Caco-2 (cell line): ENCODE data around the gene CD40LG. TPM values are rescaled to one million over a fixed set of nuclear protein-coding genes. Genes with fewer than 3 reads are reported as not detected.

ENCODE experiments used
- BruUV-seq: library from RNA; stranded (reverse); fragments of 400-500 nt; replicated peaks from 2 replicates; lab custom pipeline; 2021; lab: Mats Ljungman, UMichigan
- CTCF ChIA-PET: fragments of 300-600 bp; sonication (Branson Sonifier 250); formaldehyde crosslinking; loops from one replicate; lab custom pipeline; 2022; ENCODE audit warnings: antibody characterized with exemption; lab: Charles Lee
- POLR2A ChIA-PET: fragments of 300-600 bp; sonication (Branson Sonifier 250); formaldehyde crosslinking; loops from one replicate; lab custom pipeline; 2022; ENCODE audit warnings: antibody characterized with exemption; lab: Charles Lee
- DNase-seq, 2 experiments: peaks; one replicate each; pipeline versions ENCODE4 v3.0.0 to v3.0.0-alpha.2; 2020 to 2022
- H3K27me3 ChIP-seq: replicated peaks from 2 replicates; pipeline ENCODE4 v1.6.0; 2011; ENCODE audit warnings: low read length; ENCODE audit not compliant: control insufficient read depth, insufficient read depth
- H3K36me3 ChIP-seq: 2 replicates; pipeline ENCODE4 v1.5.1; 2011; ENCODE audit warnings: low read length; ENCODE audit not compliant: control insufficient read depth, insufficient read depth
- H3K4me1 ChIP-seq: fragments of 250-450 bp; sonication (Bioruptor Pico); 2 replicates; pipeline ENCODE4 v1.5.1; 2020; ENCODE audit warnings: mild to moderate bottlenecking
- H3K4me3 ChIP-seq: 2 replicates; pipeline ENCODE4 v1.5.1; 2011; ENCODE audit warnings: low read depth, mild to moderate bottlenecking, control low read depth, low read length
- H3K9me3 ChIP-seq: fragments of 250-450 bp; sonication (Bioruptor Pico); 2 replicates; pipeline ENCODE4 v1.5.1; 2020; ENCODE audit warnings: mild to moderate bottlenecking, moderate library complexity
- H3K27ac Mint-ChIP-seq: one replicate; pipeline ENCODE4 v1.8.0; 2022; ENCODE audit warnings: mixed read lengths; ENCODE audit not compliant: unreplicated experiment
- H3K27me3 Mint-ChIP-seq: one replicate; pipeline ENCODE4 v1.8.0; 2022; ENCODE audit warnings: mixed read lengths; ENCODE audit not compliant: insufficient read depth, unreplicated experiment
- H3K36me3 Mint-ChIP-seq: one replicate; pipeline ENCODE4 v1.8.0; 2022; ENCODE audit warnings: mild to moderate bottlenecking, mixed read lengths; ENCODE audit not compliant: insufficient read depth, unreplicated experiment
- H3K4me1 Mint-ChIP-seq: one replicate; pipeline ENCODE4 v1.8.0; 2022; ENCODE audit warnings: low read depth, mixed read lengths; ENCODE audit not compliant: unreplicated experiment
- H3K4me3 Mint-ChIP-seq: one replicate; pipeline ENCODE4 v1.8.0; 2022; ENCODE audit warnings: mild to moderate bottlenecking, moderate library complexity, mixed read lengths; ENCODE audit not compliant: unreplicated experiment
- H3K9me3 Mint-ChIP-seq: one replicate; pipeline ENCODE4 v1.8.0; 2022; ENCODE audit warnings: mixed read lengths; ENCODE audit not compliant: unreplicated experiment
- intact Hi-C: fragments of 100-400 bp; cut with micrococcal nuclease; formaldehyde crosslinking; loops from one replicate; pipeline ENCODE4 v1.10.0; 2022; ENCODE audit not compliant: unreplicated experiment
- total RNA-seq: library from RNA; stranded (reverse); gene quantifications from 2 replicates; pipeline ENCODE4 v1.2.3, GENCODE V29; 2022
- TF ChIP-seq, protein P1 (sequence below), 2 experiments: fragments of 200-600 bp in 1 of 2; IDR thresholded peaks; 1 replicate in 1 of 2; 2 replicates in 1 of 2; pipeline versions ENCODE4 v1.5.1 to v1.8.0; 2011 to 2022; ENCODE audit warnings: antibody characterized with exemption in 1 of 2, control low read depth in 1 of 2, inconsistent platforms in 1 of 2, low read depth in 1 of 2, low read length in 1 of 2, mild to moderate bottlenecking in 1 of 2, moderate library complexity in 1 of 2; ENCODE audit not compliant: insufficient read depth in 1 of 2, severe bottlenecking in 1 of 2, unreplicated experiment in 1 of 2

The CD40LG gene
- total RNA-seq, 1 experiment from 2014 or later: not detected

DNA sequence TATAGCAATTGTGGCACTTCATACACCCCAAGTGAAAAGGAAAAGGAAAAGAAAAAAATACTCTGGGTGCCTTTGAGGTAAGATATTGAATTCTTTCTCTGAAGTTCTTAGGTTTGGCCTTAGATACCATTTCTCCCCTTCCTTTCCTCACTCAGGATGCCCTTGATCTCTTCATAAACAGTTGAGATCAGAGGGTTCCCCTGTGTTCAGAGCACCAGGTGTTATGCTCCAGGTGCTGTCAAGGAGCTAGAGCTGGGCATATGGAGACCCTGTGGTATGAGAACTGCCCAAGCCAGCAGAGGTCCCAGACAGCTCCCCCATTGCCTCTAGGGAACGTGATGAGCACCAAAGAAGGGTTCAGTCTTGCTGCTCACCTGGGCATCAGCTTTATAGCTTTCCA is 17.1 kb upstream of the CD40LG start:
- intact Hi-C loops: no loop called here
- TF ChIP-seq, protein P1, sequence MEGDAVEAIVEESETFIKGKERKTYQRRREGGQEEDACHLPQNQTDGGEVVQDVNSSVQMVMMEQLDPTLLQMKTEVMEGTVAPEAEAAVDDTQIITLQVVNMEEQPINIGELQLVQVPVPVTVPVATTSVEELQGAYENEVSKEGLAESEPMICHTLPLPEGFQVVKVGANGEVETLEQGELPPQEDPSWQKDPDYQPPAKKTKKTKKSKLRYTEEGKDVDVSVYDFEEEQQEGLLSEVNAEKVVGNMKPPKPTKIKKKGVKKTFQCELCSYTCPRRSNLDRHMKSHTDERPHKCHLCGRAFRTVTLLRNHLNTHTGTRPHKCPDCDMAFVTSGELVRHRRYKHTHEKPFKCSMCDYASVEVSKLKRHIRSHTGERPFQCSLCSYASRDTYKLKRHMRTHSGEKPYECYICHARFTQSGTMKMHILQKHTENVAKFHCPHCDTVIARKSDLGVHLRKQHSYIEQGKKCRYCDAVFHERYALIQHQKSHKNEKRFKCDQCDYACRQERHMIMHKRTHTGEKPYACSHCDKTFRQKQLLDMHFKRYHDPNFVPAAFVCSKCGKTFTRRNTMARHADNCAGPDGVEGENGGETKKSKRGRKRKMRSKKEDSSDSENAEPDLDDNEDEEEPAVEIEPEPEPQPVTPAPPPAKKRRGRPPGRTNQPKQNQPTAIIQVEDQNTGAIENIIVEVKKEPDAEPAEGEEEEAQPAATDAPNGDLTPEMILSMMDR (IDR thresholded peaks at IDR 0.05; ENCODE audit: insufficient read depth in 1 of 2, low read depth in 1 of 2, low read length in 1 of 2, severe bottlenecking in 1 of 2, unreplicated experiment in 1 of 2): no peak
- peaks cover 4% of the 10 kb centered on the region for H3K27me3 Mint-ChIP-seq
- H3K36me3 ChIP-seq: no peaks in the 10 kb centered on the region
- H3K4me3 Mint-ChIP-seq: no peak overlapping the region
- H3K9me3 ChIP-seq: no peaks in the 10 kb centered on the region
- no peaks in the 10 kb centered on the region for H3K4me1 ChIP-seq
- H3K4me1 Mint-ChIP-seq: no peaks in the 10 kb centered on the region
- DNase-seq: no peak
- H3K9me3 Mint-ChIP-seq: no peaks in the 10 kb centered on the region
- no peak overlapping the region for H3K27ac Mint-ChIP-seq
- POLR2A ChIA-PET: no interaction called here
- no peaks in the 10 kb centered on the region for H3K27me3 ChIP-seq
- H3K36me3 Mint-ChIP-seq: no peaks in the 10 kb centered on the region
- no peak overlapping the region for H3K4me3 ChIP-seq
- CTCF ChIA-PET: no interaction called here
- no TSS peak for BruUV-seq

DNA sequence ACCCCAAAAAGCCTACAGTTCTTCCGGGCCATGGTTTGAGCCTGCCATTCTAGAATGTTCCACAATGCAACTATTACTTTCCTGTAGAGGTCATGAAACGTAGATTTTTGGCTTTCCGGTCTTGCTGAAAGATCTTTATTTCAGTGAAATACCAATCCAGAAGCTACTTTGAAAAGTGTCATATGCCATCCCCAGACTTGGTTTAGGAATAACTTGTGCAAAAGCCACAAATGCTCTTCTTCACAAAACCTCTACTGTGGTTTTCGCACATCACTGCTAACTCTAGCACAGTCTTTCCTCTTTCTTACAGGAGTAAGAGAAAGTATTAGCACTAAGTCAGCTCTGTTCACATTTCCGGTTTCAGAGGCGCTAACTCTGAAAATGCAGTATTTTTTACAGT is 12.7 kb upstream of the CD40LG start:
- H3K9me3 Mint-ChIP-seq: no peaks in the 10 kb centered on the region
- H3K27me3 Mint-ChIP-seq: peaks cover 10% of the 10 kb centered on the region
- POLR2A ChIA-PET: no interaction called here
- H3K4me3 ChIP-seq: no peak overlapping the region
- H3K27ac Mint-ChIP-seq: no peak overlapping the region
- no peak for DNase-seq
- no peaks in the 10 kb centered on the region for H3K27me3 ChIP-seq
- no peaks in the 10 kb centered on the region for H3K4me1 Mint-ChIP-seq
- intact Hi-C loops: no loop called here
- no peaks in the 10 kb centered on the region for H3K36me3 ChIP-seq
- CTCF ChIA-PET: no interaction called here
- no TSS peak for BruUV-seq
- H3K9me3 ChIP-seq: no peaks in the 10 kb centered on the region
- no peaks in the 10 kb centered on the region for H3K36me3 Mint-ChIP-seq
- TF ChIP-seq, protein P1 (IDR thresholded peaks at IDR 0.05; ENCODE audit: insufficient read depth in 1 of 2, low read depth in 1 of 2, low read length in 1 of 2, severe bottlenecking in 1 of 2, unreplicated experiment in 1 of 2): no peak
- H3K4me1 ChIP-seq: no peaks in the 10 kb centered on the region
- H3K4me3 Mint-ChIP-seq: no peak overlapping the region

DNA sequence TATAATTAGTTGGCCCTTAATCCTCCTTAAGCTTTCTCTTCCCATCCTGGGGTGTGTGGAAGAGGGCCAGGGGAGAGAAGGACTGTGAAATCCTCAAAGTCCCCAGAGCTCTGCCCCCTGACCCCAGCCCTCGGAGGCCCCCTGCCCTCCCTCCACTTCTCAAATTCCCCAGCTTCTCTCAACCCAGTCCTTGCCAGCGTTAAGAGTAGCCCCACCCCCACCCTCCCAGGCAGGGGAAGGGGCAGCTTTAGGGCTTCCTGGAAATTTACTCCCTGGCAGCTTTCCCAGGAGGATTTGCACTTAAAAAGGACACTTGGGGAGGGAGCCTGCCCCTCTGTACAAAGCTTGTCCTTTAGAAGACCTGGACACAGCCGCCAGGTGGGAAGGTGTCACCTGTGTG is 11.8 kb upstream of the CD40LG start:
- DNase-seq: no peak
- TF ChIP-seq, protein P1 (IDR thresholded peaks at IDR 0.05; ENCODE audit: insufficient read depth in 1 of 2, low read depth in 1 of 2, low read length in 1 of 2, severe bottlenecking in 1 of 2, unreplicated experiment in 1 of 2): no peak
- H3K27me3 ChIP-seq: no peaks in the 10 kb centered on the region
- no peak overlapping the region for H3K4me3 ChIP-seq
- intact Hi-C loops: no loop called here
- no TSS peak for BruUV-seq
- Mint-ChIP-seq H3K9me3 (no peaks in the 10 kb centered on the region), H3K36me3 (no peaks in the 10 kb centered on the region), H3K4me1 (no peaks in the 10 kb centered on the region), H3K4me3 (no peak overlapping the region), H3K27ac (no peak overlapping the region), H3K27me3 (peaks cover 10% of the 10 kb centered on the region)
- H3K4me1 ChIP-seq: no peaks in the 10 kb centered on the region
- no peaks in the 10 kb centered on the region for H3K36me3 ChIP-seq
- ChIA-PET CTCF (no interaction called here), POLR2A (no interaction called here)
- no peaks in the 10 kb centered on the region for H3K9me3 ChIP-seq
